Fibroblast of villous mesenchyme (primary cell): ENCODE measurements around the gene ST3GAL4. TPM values are rescaled to one million over a fixed set of nuclear protein-coding genes. Genes with fewer than 3 reads are reported as not detected.
"Not testable (repeated sequence)": the region's sequence is repeated elsewhere in the genome, so short reads cannot be mapped to it uniquely, and the experiment has no call there.

Experiments
- DNase-seq: peaks from one replicate; pipeline ENCODE4 v3.0.0-alpha.2; 2010; ENCODE audit warnings: low read depth
- H3K4me3 ChIP-seq: 2 replicates; pipeline ENCODE4 v1.5.1; 2011; ENCODE audit warnings: low read depth, mild to moderate bottlenecking, low read length
- CTCF ChIP-seq: IDR thresholded peaks from 2 replicates; pipeline ENCODE4 v1.5.1; 2012; ENCODE audit warnings: low read depth, mild to moderate bottlenecking, low read length; ENCODE audit not compliant: insufficient read depth
- total RNA-seq: library from RNA; depleted of rRNA; stranded (reverse); fragments of >200 nt; gene quantifications from 2 replicates; pipeline ENCODE4 v1.2.3, GENCODE V29; 2012

The ST3GAL4 gene
- total RNA-seq, 1 donor: 16.8 TPM

GRCh38 chr11:126375726-126376125 lies 20.2 kb downstream of the ST3GAL4 start:
- no peak for TF ChIP-seq CTCF
- no peak overlapping the region for H3K4me3 ChIP-seq
- no peak for DNase-seq

- no peak overlapping the region for H3K4me3 ChIP-seq
- no peak for TF ChIP-seq CTCF
- peak; percentile 48 for DNase-seq
Measured at GRCh38 chr11:126378763-126379162, 23.3 kb downstream of the ST3GAL4 start.

DNA sequence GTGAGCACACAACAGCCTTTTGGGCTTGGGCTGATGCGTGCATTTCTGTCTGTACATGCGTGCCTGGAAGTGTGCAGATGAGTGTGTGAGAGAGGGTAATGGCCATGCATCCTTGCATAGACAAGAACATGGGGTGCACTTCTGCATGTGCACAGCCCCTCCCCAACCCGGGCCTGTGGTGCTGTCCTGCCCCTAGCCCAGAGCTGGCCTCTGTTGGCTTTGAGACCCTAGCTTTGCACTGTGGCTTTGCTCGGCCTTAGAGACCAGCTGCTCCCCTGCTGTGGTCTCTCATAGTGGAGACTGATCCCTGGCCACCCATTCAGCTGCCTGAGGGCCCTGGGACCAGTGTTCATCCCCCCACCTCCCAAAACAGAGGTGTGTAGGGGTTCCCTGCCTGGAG lies 25.4 kb downstream of the ST3GAL4 start:
- no peak overlapping the region for H3K4me3 ChIP-seq
- no peak for DNase-seq
- TF ChIP-seq CTCF: no peak

DNA sequence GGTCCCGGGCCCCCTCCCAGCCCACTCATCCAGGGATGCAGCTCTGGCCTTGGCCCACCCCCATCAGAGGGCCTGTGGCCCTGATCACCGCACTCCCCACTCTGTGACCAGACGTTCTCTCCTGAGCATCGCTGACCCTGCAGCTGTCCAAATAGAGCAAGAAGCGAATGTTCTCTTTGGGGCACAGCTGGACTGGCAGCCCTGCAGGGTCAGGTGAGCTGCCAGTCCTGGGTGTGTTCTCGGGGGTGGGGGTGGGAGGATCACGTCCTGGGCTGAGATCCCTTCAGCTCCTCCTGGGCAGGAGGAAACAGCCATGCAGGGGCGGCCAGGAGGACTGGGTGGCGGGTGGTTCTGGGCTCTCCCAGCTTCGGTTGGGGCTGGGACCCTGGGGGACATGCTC lies 26.5 kb downstream of the ST3GAL4 start:
- not testable (repeated sequence) for DNase-seq, H3K4me3 ChIP-seq

GRCh38 chr11:126382641-126383040 lies 27.2 kb downstream of the ST3GAL4 start:
- DNase-seq, H3K4me3 ChIP-seq: not testable (repeated sequence)

DNA sequence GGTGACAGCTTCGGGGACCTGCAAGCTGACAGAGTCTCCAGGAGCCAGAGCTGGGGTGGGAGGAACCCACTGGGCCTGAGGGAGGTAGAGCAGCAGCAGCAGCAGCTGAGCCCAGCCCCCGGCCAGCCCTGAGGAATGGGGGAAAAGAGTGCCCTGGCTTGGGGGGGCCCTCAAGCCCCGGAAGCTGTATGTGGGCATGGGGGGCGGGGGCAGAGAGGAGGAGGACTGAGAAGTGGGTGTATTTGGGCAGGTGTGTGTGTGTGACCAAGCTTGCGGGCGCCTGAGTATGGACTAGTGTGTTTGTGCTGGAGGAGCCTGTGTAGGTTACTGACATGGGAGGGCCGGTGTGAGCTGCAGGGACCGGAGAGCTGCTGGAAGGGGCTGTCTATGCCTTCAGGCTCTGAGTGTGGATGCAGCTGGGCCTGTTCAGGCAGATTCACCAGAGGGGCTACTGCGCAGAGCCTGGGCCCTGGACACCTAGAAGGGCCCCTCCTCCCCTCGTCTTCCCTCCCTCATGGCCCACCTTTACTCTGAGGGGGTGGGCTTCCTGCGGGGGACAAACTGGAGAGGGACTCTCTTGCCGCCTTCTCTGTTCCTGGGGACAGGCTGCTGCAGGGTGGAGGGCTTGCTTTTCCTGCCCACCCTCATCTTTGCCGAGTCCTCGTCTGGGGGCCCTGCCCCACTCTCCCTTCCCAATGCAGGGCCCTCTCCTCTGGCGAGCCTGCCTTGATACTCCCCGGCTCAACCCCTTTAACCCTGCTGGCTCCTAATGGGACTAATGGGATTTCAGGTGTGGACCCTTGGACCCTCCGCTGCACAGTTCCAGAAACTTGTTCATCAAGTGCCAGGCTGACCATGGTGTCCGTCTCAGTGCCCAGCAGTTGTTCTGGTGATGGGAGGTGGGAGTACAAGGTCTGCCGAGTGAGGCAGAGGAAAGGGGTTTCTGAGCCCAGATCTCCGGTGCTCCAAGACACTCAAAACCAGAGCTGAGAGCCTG lies 28.2 kb downstream of the ST3GAL4 start:
- TF ChIP-seq CTCF: no peak
- no peak overlapping the region for H3K4me3 ChIP-seq
- DNase-seq: no peak

DNA sequence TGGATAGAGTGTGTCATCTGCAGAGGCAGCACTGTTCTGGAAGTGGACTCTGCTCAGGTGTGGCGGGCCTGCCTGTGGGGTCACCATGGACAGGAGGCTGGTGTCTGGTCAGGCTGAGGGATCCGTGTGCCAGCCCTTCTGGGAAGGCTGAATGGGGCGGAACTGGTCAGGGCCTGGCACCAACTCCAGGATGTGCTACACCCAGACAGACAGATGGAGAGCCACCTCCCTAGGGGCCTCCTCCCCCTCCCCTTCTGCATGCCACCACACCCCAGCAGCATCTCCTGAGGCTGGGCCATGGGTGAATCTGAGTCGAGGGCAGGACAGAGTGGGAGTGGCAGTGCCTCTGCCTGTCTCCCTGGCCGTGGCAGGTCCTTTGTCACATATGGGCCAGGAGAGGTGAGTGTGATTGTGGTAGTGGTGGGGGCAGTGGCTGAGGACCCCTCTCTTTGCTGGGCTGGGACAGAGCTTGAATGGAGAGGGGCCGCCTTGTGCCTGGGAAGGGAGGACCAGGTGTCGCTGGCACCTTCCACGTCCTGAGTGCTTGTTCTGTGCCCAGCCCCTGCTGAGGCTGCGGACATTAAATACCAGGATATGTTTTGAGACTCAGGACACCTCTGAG lies 29.1 kb downstream of the ST3GAL4 start:
- no peak for DNase-seq
- no peak overlapping the region for H3K4me3 ChIP-seq
- TF ChIP-seq CTCF: no peak
